Measurements from ENCODE around the gene COA7.
A peak's percentile ranks its signal among the peaks of the same experiment; 100 is the strongest.

Gene COA7

DNA sequence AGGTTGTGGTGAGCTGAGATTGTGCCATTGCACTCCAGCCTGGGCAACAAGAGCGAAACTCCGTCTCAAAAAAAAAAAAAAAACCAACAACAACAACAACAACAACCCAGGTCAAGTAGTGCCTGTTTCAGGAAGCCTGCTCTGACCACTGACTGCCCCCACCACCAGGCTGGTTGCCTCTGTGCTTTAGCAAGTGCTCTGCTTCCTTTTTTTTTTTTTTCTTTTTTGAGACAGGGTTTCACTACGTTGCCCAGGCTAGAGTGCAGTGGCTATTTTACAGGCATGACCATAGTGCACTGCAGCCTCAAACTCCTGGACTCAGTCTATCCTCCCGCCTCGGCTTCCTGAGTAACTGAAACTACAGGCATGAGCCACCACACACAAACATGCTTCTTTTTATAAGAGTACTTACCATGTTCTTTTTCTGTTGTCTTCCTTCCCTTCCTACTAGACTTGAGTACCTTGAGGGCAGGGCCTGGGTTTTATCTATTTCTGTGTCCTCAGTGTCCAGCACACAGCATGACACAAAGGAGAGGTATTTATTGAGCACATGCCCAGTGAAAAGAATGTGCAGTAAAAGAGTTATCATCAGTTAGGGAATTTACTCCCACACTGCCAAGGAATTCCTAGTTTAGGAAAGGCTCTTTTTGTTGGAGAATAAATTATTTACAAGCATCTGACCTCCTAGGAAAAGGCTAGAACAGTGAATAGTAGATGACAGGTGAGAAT is 9.9 kb upstream of the COA7 start:
- POLR2A ChIA-PET = no interaction called here
- TF ChIP-seq, protein P1, sequence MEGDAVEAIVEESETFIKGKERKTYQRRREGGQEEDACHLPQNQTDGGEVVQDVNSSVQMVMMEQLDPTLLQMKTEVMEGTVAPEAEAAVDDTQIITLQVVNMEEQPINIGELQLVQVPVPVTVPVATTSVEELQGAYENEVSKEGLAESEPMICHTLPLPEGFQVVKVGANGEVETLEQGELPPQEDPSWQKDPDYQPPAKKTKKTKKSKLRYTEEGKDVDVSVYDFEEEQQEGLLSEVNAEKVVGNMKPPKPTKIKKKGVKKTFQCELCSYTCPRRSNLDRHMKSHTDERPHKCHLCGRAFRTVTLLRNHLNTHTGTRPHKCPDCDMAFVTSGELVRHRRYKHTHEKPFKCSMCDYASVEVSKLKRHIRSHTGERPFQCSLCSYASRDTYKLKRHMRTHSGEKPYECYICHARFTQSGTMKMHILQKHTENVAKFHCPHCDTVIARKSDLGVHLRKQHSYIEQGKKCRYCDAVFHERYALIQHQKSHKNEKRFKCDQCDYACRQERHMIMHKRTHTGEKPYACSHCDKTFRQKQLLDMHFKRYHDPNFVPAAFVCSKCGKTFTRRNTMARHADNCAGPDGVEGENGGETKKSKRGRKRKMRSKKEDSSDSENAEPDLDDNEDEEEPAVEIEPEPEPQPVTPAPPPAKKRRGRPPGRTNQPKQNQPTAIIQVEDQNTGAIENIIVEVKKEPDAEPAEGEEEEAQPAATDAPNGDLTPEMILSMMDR (IDR thresholded peaks at IDR 0.05; ENCODE audit: insufficient read depth, low read length, missing control alignments) = no peak
- H3K4me3 ChIP-seq (ENCODE audit: low read depth, low read length) = no peak overlapping the region
- CTCF ChIA-PET = interaction anchor here (1.4 kb wide), 1 partner anchor 476 kb away, joined by 3 read pairs; no protein-coding TSS in a partner anchor
- DNase-seq (ENCODE audit: low read depth, low spot score) = peak; percentile 54

DNA sequence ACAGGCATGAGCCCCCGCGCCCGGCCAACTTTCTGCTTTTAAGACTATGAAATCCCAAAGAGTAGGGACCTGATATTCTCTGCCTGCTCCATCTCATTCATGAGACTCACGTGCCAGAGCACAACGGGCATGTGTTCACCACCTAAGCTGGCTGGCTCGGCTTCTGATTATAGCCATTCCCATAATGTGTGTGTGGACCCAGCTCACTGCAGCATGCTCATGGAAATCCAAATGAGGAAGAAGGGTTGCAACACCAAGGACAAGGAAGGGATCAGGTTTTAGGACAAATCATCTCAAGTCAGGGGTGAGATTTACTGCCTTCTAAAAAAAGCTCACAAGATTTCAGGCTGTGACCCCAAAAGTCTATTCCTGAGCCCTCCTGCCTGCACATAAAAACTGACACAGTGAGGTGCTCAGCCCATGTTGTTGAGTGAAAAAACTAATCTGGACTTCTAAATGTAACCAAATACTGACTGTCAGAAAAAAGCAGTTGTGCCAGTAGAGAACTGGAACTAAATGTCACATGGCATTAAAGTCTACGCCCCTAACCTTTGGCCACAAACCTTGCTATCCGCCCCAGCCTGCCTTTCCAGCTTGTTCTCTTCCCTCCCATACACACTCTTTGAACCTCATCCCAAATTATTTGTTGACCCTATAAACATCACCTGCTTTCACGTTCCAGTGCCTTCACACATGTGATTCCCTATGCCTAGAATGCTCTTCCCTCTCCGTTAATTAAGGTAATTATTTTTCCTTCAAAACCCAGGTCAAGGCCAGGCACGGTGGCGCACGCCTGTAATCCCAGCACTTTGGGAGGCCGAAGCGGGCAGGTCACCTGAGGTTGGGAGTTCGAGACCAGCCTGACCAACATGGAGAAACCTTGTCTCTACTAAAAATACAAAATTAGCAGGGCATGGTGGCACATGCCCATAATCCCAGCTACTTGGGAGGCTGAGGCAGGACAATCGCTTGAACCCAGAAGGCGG is 9.1 kb upstream of the COA7 start:
- TF ChIP-seq, protein P1 (IDR thresholded peaks at IDR 0.05; ENCODE audit: insufficient read depth, low read length, missing control alignments) = no peak
- H3K4me3 ChIP-seq (ENCODE audit: low read depth, low read length) = no peak overlapping the region
- ChIA-PET CTCF (interaction anchor here (1.1 to 1.4 kb wide), 2 partner anchors 20 to 477 kb away, joined by 3 read pairs; no protein-coding TSS in a partner anchor), POLR2A (no interaction called here)
- no peak for DNase-seq (ENCODE audit: low read depth, low spot score)

DNA sequence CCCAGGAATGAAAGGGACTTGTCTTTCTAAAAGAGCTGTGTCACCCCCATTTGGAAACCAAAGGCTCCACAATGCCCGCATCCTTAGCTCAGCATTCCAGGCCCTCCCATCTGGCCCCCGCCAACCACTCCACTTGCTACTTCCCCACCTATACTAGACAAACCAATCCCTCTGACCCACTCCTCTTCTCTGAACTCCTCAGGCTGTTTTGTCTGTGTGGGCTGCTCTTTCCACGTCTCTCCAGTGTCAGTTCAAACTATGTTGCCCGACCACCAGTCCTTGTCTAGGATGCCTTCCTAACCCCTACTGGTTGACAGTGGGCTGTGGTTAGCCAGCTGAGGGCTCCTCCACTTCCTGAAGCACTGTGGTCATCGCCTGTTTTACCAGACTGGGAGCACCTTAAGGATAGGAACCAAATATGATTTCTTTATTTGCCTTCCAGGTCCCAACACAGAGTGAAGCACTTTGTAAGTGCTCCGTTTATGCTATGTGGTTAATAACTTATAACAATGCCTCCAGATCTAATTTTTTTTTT is 8.1 kb upstream of the COA7 start:
- no peak overlapping the region for H3K4me3 ChIP-seq (ENCODE audit: low read depth, low read length)
- POLR2A ChIA-PET = no interaction called here
- TF ChIP-seq, protein P1 (IDR thresholded peaks at IDR 0.05; ENCODE audit: insufficient read depth, low read length, missing control alignments) = no peak
- DNase-seq (ENCODE audit: low read depth, low spot score) = no peak
- CTCF ChIA-PET = interaction anchor here (0.6 kb wide), 1 partner anchor 1166 kb away, joined by 3 read pairs; no protein-coding TSS in a partner anchor

DNA sequence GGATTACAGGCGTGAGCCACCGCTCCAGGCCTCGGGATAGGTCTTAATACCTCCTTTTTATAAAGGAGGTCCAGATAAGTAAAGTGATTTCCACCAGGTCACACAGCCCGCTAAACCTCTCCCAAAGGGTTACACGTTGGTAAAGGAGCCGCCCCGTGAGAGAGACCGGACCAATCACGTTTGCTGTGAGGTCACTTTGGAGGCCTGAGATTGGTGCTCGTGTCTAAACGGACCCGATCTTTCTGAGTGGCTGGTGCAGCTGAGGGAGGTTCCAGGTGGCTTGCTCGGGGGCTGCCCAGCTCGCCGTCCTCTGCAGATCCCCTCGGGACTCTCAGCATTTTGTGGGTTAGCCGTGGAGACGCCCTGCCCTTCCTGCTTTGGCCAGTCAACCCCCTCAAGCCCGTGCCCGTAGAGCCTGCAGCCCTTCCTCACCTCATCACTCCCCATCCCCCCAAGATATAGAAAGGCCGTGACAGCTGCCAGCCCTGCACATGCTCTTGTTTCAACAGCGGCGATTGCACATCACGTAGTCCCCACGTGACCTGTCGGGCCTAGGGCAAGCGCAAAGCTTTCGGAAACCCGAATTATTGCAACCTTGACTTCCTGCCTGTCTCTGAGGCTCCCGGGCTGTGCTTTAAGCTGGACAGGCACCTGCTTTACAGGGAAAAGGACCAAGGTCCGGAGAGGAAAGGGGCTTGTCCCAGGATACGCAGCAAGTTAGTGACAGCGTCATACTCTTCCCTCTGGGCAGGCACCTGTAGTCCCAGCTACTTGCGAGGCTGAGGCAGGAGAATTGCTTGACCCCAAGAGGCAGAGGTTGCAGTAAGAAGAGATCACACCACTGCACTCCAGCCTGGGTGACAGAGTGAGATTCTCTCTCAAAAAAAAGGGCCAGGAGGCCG is 5.0 kb upstream of the COA7 start:
- ChIA-PET POLR2A (no interaction called here), CTCF (interaction anchor here (0.8 to 1.6 kb wide), 3 partner anchors 17 to 478 kb away, joined by 3 read pairs; no protein-coding TSS in a partner anchor)
- TF ChIP-seq, protein P1 (IDR thresholded peaks at IDR 0.05; ENCODE audit: insufficient read depth, low read length, missing control alignments) = no peak
- peak overlapping the region; percentile 63 for H3K4me3 ChIP-seq (ENCODE audit: low read depth, low read length)
- no peak for DNase-seq (ENCODE audit: low read depth, low spot score)

DNA sequence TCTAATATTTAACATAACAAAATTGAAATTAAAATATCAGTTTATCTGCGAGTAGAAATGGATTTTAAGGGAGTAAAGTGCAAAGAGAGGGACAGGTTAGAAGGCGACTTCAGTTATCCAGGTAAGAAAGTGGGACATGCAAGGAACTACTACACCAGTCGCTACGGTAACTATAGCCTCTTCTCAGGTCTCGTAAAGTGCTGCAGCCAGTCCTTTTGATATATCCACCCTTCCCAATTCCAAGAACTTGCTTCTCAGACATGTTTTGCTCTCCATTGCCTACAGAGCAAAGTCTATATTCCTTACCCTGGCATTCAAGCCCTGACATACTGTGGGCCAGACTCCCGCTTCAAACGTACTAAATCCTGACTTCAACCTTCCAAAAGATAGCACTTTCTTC is 2.5 kb downstream of the COA7 start:
- TF ChIP-seq, protein P1 (IDR thresholded peaks at IDR 0.05; ENCODE audit: insufficient read depth, low read length, missing control alignments) = no peak
- ChIA-PET POLR2A (no interaction called here), CTCF (interaction anchor here (4.7 kb wide), 1 partner anchor 8 kb away, joined by 36 read pairs; no protein-coding TSS in a partner anchor)
- no peak for DNase-seq (ENCODE audit: low read depth, low spot score)
- H3K4me3 ChIP-seq (ENCODE audit: low read depth, low read length) = no peak overlapping the region
